Ureter (tissue), 1 donor: ENCODE measurements around the gene GALNT18. TPM values are rescaled to one million over a fixed set of nuclear protein-coding genes. Genes with fewer than 3 reads are reported as not detected.
A peak's percentile ranks its signal among the peaks of the same experiment; 100 is the strongest.

ENCODE experiments used
- DNase-seq: peaks from one replicate; pipeline ENCODE4 v3.0.0-alpha.2; 2020; ENCODE audit warnings: low spot score
- total RNA-seq: library from RNA; stranded (reverse); gene quantifications from one replicate; pipeline ENCODE4 v1.2.4, GENCODE V29; 2023
- donor health status: DM: yes; HTN: yes; CAD: no.

Gene GALNT18
- total RNA-seq, 1 donor from 2014 or later, result 13.3 TPM

GRCh38 chr11:11411401-11411985, 210.3 kb downstream of the GALNT18 start:
- DNase-seq, result no peak

GRCh38 chr11:11409901-11410300, 211.9 kb downstream of the GALNT18 start:
- DNase-seq, result no peak

DNA sequence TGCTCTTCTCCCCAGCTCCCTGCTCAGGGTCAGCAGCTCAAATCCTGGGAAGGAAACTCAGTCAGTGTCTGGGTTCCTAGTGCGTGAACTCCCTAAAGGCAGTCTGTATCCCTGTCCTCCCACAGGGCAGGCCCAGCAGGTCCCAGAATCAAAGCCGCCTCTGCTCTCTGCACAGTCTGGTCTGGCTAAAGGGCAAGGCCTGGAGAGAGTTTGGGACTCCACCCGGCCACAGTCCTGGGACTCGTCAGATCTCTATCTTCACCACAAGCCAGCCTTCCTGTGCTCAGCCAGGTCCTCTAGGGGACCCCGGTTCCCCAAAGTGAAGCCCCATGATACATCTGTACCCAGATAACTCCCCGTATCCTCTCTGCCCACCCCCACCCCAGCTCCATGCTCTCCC, 212.6 kb downstream of the GALNT18 start:
- DNase-seq, result no peak

GRCh38 chr11:11408436-11409221, 213.2 kb downstream of the GALNT18 start:
- DNase-seq, result no peak

- DNase-seq, result no peak
Measured at GRCh38 chr11:11407763-11408084, 214.1 kb downstream of the GALNT18 start.

GRCh38 chr11:11407065-11407762, 214.6 kb downstream of the GALNT18 start:
- DNase-seq, result no peak

DNA sequence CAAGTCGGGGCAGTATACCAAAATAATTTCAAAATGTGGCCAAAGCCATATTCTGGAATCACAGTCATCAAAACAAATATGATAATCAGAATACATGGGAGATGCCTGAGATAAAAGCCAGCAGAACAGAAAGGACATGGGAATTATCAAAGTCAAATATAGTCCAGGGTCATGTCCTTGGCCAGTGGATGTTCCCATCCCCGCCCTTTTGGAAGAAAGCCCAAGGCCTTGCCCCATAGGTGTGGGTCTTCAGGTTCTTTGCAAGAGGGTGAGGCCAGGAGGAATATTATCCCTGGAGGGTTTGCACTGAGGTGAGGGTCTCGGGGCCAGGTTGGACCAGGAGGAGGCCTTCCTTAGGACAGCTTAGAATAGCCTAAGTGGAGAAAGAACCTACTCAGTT, 215.2 kb downstream of the GALNT18 start:
- DNase-seq, result no peak

DNA sequence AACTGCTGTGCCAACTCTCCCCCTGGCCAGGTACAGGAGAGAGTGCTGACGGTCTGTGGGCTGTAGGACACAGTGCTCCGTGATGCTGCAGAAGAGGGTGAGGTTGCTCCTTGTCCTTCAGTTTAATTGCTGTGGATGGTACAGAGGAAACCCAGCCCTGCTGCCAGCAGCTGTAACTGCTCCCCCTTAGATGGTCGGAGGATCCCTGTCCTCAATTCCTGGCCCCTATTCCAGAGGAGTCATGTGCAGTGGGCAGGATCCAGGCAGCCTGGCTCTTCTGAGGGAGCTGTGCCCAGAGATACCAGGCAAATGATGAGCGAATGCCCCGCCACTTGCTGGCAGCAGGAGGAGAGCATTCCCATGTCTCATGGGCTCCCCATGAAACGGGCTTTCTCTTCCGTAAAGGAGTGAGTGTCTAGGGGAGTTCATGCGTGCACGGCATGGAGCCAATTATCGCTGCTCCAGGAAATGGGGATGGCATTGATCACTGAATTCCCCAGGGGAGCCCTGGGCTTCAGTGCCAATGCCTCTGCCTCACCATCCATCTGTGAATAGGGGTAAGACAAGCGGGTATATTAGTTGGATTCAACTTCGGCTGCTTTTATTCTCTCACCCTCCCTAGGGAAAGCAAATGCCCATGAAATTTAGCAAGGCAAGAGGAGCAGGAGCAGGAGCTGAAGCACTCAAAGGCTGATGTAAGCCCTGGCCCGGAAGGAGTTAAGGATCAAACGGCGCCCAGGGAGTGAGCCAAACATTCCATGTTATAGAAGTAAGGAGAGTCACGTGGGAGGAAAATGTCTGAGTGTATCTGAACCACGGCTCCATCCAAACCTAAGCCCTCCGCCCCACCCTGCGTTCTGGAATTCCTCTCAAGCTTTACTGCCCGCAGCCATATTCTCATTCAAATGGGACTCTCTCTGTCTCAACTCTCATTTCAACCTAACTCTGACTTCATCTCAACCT, 217.8 kb downstream of the GALNT18 start:
- DNase-seq, result peak; percentile 53

- no peak for DNase-seq
Measured at GRCh38 chr11:11401960-11402535, 219.8 kb downstream of the GALNT18 start.

DNA sequence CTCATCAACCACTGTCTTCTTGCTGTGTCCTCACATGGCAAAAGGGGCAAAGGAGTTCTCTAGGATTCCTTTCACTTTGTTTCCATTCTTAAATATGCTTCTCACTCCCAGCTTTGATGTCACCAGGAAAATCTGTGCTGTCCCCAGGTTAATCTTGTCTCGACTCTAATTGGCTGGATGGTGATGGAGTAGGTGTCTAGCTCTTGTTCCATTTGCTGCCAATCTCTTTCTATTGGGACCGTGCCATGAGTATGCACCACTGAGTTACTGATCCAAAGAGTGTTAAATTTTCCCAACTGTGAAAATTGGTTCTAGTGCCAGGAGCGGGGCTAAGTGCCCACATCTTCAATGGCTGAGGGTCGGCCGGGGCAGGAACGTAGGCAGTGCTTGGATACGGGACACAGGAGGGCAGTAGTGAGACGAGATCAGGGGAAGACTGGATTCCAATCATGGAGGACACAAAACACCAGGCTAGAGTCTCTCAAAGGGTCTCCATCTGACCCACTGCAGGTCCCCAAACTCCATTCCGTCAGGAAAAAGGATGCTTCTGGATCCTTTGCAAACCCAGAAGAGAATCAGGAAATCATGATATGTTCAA, 221.1 kb downstream of the GALNT18 start:
- DNase-seq, result no peak

GRCh38 chr11:11400121-11400520, 221.7 kb downstream of the GALNT18 start:
- DNase-seq, result no peak

GRCh38 chr11:11397781-11398180, 224.0 kb downstream of the GALNT18 start:
- no peak for DNase-seq

DNA sequence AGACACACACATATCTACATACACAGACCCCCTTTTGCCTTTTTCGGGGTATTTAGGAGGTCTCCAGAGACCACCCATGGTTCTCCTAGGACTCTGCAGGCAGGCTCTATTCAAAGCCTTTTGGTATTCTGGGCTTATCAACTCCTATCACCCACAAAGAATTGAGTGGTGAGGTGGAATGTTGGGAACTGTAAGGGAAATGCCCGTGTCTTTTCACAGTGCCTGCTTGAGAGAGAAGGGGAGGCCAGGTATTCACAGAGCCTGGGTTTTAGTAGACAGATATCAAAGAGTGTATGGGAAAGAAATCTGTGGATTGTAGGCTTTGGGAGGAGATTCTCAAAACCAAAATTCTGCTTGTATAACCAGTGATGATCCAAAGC, 224.8 kb downstream of the GALNT18 start:
- DNase-seq, result no peak

- no peak for DNase-seq
Measured at GRCh38 chr11:11396301-11397035, 225.3 kb downstream of the GALNT18 start.

GRCh38 chr11:11395126-11395525, 226.7 kb downstream of the GALNT18 start:
- DNase-seq, result no peak

- no peak for DNase-seq
Measured at GRCh38 chr11:11394241-11394640, 227.6 kb downstream of the GALNT18 start.

DNA sequence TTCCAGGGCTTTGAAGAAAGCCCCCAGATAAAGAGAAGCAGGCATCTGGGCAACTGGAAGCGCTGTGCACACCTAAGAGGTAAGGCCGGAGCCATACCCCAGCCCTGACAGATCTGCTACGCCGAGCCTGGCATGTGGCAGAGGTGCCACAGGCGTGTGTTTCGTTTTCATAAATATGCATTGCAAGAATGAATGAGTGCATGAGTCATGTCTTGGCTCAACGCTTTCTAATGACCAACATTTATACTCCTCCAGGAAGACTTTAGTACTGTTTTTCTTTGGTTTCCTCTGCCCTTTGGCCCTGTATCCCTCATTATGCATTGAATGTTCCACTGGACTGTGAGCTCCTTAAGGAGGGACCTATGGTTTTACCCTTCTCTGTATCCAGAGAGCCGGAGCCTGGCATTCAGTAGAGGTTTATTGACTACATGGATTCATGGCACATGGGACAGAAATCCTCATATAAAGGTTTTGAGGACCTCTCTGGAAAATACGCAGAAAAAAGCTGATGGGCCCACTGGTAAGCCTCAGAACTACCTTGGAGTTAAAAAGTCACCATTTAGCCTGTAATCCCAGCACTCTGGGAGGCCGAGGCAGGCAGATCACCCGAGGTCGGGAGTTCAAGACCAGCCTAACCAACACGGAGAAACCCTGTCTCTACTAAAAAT, 229.9 kb downstream of the GALNT18 start:
- DNase-seq, result no peak

DNA sequence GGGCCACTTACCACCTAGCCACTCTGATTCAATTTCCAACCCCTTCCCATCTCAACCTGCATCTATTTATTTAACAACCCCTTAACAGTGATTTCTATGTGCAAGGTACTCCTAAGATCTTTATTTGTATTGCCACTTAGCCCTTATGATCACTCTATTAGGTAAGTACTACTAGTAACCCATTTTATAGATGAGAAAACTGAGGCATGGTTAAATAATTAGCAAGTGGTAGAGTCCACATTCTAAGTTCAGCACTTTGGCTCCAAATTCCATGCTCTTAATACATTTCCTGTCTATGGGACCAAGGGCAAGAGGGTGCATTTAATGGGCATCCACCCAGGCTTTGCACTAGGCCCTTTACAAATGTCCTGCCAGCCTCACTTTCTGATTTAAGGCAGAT, 230.6 kb downstream of the GALNT18 start:
- no peak for DNase-seq

GRCh38 chr11:11390068-11390771, 231.6 kb downstream of the GALNT18 start:
- DNase-seq, result no peak
